Parathyroid adenoma (tissue), 2 donors: ENCODE measurements around the gene BTF3.
A peak's percentile ranks its signal among the peaks of the same experiment; 100 is the strongest.

Experiments
- H2AFZ ChIP-seq: fragments of 300-600 bp; sonication (generic); one replicate; pipeline ENCODE4 v1.7.0; 2017; ENCODE audit warnings: antibody characterized with exemption, mild to moderate bottlenecking
- H3K27ac ChIP-seq: fragments of 300-600 bp; sonication (generic); one replicate; pipeline ENCODE4 v1.7.0; 2017
- H3K27me3 ChIP-seq: fragments of 300-600 bp; sonication (generic); one replicate; pipeline ENCODE4 v1.7.0; 2017; ENCODE audit warnings: low read length; ENCODE audit not compliant: control insufficient read depth, insufficient read depth
- H3K36me3 ChIP-seq: fragments of 300-600 bp; sonication (generic); one replicate; pipeline ENCODE4 v1.7.0; 2017; ENCODE audit warnings: low read length; ENCODE audit not compliant: control insufficient read depth, insufficient read depth
- H3K4me1 ChIP-seq: fragments of 300-600 bp; sonication (generic); one replicate; pipeline ENCODE4 v1.7.0; 2017; ENCODE audit warnings: control low read depth
- H3K4me2 ChIP-seq: fragments of 300-600 bp; sonication (generic); one replicate; pipeline ENCODE4 v1.7.0; 2017; ENCODE audit warnings: low read length
- H3K4me3 ChIP-seq: fragments of 300-600 bp; sonication (generic); one replicate; pipeline ENCODE4 v1.7.0; 2017; ENCODE audit warnings: low read depth, low read length
- H3K79me2 ChIP-seq: fragments of 300-600 bp; sonication (generic); one replicate; pipeline ENCODE4 v1.7.0; 2017; ENCODE audit warnings: control low read depth
- H3K9ac ChIP-seq: fragments of 300-600 bp; sonication (generic); one replicate; pipeline ENCODE4 v1.7.0; 2017; ENCODE audit warnings: mild to moderate bottlenecking
- H3K9me3 ChIP-seq: fragments of 300-600 bp; sonication (generic); one replicate; pipeline ENCODE4 v1.7.0; 2017; ENCODE audit warnings: low read length; ENCODE audit not compliant: control insufficient read depth
- TF ChIP-seq, protein P1 (sequence below): fragments of 300-600 bp; sonication (generic); IDR thresholded peaks from one replicate; pipeline ENCODE4 v1.7.0; 2017; ENCODE audit warnings: antibody characterized with exemption, mild to moderate bottlenecking
- donor health status: primary hyperparathyroidism.

BTF3 gene

DNA sequence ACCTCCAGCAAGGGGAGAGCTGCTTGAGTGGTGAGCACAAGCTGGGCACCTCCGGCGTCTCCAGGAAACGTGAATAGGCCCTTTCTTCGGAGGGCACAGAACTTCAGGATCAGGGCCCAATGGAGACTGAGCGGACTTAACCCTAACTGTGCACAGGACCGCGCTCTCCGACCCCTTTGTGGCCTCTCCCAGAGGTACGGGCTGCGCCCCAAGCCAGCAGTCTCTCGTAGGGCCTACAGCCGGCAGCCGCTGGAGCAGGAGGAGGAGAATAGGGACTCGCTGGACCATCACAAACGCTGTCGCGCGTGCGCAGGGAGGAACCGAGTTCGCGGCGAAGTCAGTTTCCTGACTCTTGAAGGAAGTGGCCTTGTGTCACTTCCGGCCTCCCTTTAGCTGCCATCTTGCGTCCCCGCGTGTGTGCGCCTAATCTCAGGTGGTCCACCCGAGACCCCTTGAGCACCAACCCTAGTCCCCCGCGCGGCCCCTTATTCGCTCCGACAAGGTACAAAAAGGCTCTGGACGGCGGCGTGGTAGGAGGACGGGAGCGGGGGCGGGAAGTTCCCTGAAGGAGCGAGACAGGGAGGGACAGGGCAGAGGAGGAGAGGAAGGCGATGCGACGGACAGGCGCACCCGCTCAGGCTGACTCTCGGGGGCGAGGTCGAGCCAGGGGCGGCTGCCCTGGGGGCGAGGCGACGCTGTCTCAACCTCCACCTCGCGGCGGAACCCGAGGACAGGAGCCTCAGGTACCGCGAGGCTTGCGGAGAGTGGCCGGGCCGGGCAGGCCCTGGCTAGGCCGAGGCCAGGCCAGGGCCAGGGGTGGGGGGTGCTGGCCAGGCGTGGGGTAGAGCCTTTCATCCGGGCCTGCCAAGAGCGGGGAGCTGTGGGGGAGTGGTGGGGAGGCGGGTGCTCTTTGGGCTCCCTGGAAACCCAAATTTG, at the start of gene BTF3:
Gene BTF3 (plus strand): TSS at position 386 of the 936 bp plus-strand sequence. CDS start 226 bp downstream, at position 612.
- no peaks in the 10 kb centered on the region for H3K27me3 ChIP-seq
- peak within 1 kb of the TSS; percentile 88 for H3K27ac ChIP-seq
- H3K36me3 ChIP-seq = no peaks in the 10 kb centered on the region
- peak within 1 kb of the TSS; percentile 97 for H3K9ac ChIP-seq
- peak within 1 kb of the TSS; percentile 95 for H2AFZ ChIP-seq
- no peaks in the 10 kb centered on the region for H3K9me3 ChIP-seq
- H3K4me1 ChIP-seq = peaks cover 7% of the 10 kb centered on the region
- TF ChIP-seq, protein P1, sequence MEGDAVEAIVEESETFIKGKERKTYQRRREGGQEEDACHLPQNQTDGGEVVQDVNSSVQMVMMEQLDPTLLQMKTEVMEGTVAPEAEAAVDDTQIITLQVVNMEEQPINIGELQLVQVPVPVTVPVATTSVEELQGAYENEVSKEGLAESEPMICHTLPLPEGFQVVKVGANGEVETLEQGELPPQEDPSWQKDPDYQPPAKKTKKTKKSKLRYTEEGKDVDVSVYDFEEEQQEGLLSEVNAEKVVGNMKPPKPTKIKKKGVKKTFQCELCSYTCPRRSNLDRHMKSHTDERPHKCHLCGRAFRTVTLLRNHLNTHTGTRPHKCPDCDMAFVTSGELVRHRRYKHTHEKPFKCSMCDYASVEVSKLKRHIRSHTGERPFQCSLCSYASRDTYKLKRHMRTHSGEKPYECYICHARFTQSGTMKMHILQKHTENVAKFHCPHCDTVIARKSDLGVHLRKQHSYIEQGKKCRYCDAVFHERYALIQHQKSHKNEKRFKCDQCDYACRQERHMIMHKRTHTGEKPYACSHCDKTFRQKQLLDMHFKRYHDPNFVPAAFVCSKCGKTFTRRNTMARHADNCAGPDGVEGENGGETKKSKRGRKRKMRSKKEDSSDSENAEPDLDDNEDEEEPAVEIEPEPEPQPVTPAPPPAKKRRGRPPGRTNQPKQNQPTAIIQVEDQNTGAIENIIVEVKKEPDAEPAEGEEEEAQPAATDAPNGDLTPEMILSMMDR = no peak
- peak within 1 kb of the TSS; percentile 83 for H3K4me3 ChIP-seq
- H3K4me2 ChIP-seq = peak within 1 kb of the TSS; percentile 72
- peaks cover 31% of the 10 kb centered on the region for H3K79me2 ChIP-seq

DNA sequence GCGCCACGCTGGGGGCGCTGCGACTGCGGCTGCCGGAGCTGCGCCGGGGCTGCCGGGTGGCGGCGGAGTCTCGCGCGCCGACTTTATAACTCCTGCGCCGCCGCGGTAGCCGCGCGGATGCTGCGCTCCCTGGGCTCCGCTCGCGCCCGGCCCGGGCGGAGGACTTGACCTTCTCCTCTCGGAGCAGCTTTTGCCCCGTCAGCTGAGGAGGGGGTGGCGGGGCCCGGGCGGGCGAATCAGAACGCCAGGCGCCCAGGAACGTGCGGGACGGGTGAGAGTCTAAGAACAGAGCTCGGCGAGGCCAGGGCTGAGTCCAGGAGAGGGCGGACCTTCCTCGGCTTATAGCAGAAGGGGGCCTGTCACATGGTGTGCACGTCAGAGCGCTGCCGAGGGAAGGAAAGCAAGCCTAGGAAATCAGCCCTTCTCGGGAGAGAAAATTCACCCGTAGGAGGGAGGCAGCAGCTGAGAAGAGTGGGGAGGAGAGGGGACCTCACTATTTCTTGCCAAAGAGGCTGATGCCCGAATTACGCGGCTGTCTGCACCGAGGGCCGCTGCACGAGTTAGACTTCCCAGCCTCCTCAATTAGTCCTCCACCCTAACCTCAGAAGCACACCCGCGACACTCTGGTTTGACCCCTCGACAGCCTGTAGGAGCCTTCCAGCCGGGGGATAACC, 49.6 kb upstream of the BTF3 start, which contains the start of gene FOXD1:
Gene FOXD1 (minus strand): TSS at position 315 of the 674 bp plus-strand sequence. CDS start 415 bp downstream, outside the sequence.
- peak within 1 kb of the TSS; percentile 61 for H2AFZ ChIP-seq
- no peaks in the 10 kb centered on the region for H3K4me1 ChIP-seq
- no peaks in the 10 kb centered on the region for H3K36me3 ChIP-seq
- no peak within 1 kb of the TSS for H3K9ac ChIP-seq
- H3K4me2 ChIP-seq = peak within 1 kb of the TSS; percentile 35
- no peaks in the 10 kb centered on the region for H3K79me2 ChIP-seq
- H3K27me3 ChIP-seq = peaks cover 29% of the 10 kb centered on the region
- no peak within 1 kb of the TSS for H3K4me3 ChIP-seq
- H3K9me3 ChIP-seq = no peaks in the 10 kb centered on the region
- TF ChIP-seq, protein P1 = no peak
- no peak within 1 kb of the TSS for H3K27ac ChIP-seq

DNA sequence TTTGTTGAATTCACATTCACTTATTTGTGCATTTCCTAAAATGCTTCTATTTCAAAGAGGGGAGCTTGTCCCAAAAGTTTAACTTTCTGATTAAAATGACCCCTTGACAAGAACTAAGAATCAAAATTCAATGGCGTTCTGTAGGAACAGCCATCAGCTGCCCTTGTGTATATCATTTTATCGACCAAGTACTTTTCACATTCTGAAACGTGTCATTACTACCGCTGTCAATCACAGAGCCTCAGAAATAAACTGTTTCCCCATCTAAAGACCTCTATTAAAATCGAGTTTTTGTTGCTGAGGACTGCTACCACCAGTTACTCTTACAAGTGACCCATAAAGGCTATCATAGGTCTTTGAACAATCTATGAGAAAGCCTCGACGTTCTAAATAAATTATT, 48.1 kb upstream of the BTF3 start:
- TF ChIP-seq, protein P1 = no peak
- no peaks in the 10 kb centered on the region for H3K36me3 ChIP-seq
- no peak overlapping the region for H3K9ac ChIP-seq
- H3K4me3 ChIP-seq = no peak overlapping the region
- no peak overlapping the region for H2AFZ ChIP-seq
- H3K9me3 ChIP-seq = no peaks in the 10 kb centered on the region
- H3K4me2 ChIP-seq = no peak overlapping the region
- peaks cover 24% of the 10 kb centered on the region for H3K27me3 ChIP-seq
- H3K4me1 ChIP-seq = no peaks in the 10 kb centered on the region
- H3K79me2 ChIP-seq = no peaks in the 10 kb centered on the region
- no peak overlapping the region for H3K27ac ChIP-seq

DNA sequence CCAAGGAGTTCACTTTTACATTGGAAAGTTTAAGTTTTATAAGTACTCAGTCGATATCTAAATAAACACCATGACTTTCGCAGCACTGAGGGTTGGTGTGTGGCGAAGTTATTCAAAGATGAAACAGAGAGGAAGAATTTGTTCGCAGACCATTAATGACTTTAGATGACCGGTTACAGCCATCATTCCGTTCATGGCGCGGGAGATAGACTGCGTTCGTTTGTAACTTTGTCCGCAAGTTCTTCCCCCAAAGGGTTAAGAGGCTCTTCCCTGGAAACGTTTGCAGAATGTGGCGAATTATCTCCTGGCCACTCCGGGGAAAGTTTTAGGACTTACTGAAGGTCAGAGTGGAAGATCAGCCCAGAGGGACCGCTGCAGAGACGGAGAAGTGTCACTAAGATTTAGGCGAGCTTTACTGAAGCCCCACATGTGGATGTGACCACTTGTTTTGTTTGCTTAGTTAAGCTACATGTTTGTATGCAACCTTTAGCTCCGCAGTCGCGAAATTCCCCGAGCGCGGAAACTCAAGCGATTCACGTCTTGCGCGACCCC, 47.5 kb upstream of the BTF3 start:
- Histone ChIP-seq H3K9me3 (no peaks in the 10 kb centered on the region), H3K4me1 (no peaks in the 10 kb centered on the region), H3K4me3 (no peak overlapping the region), H3K27me3 (peaks cover 24% of the 10 kb centered on the region), H3K4me2 (no peak overlapping the region), H3K27ac (no peak overlapping the region), H3K36me3 (no peaks in the 10 kb centered on the region), H3K9ac (no peak overlapping the region), H3K79me2 (no peaks in the 10 kb centered on the region), H2AFZ (no peak overlapping the region)
- TF ChIP-seq, protein P1 = no peak
